Tibial nerve (tissue), 4 donors: Measurements from ENCODE around the gene HYDIN. TPM values are rescaled to one million over a fixed set of nuclear protein-coding genes. Genes with fewer than 3 reads are reported as not detected.

Experiments
- DNase-seq, 2 donors: peaks; one replicate each; pipeline ENCODE4 v3.0.0-alpha.2; 2019; ENCODE audit warnings: low spot score in 2 of 2
- H3K27ac ChIP-seq, 4 donors: fragments of 200-600 bp; sonication (generic) in 3 of 4; one replicate each; pipeline ENCODE4 v1.5.1; 2017 to 2019; ENCODE audit warnings: mild to moderate bottlenecking in 1 of 4
- H3K27me3 ChIP-seq, 2 donors: fragments of 200-600 bp; sonication (generic) in 1 of 2; one replicate each; pipeline versions ENCODE4 v1.5.1 to v1.6.0; 2017 to 2019
- H3K36me3 ChIP-seq, 3 donors: fragments of 200-600 bp; sonication (generic); one replicate each; pipeline ENCODE4 v1.5.1; 2018 to 2019
- H3K4me1 ChIP-seq, 4 donors: fragments of 200-600 bp; sonication (generic) in 3 of 4; one replicate each; pipeline ENCODE4 v1.5.1; 2017 to 2019
- H3K4me3 ChIP-seq, 4 donors: fragments of 200-600 bp; sonication (generic) in 3 of 4; one replicate each; pipeline ENCODE4 v1.5.1; 2017 to 2019; ENCODE audit warnings: mild to moderate bottlenecking in 1 of 4, moderate library complexity in 1 of 4
- H3K9me3 ChIP-seq, 4 donors: fragments of 200-600 bp; sonication (generic) in 3 of 4; one replicate each; pipeline ENCODE4 v1.5.1; 2017 to 2019
- EP300 ChIP-seq, 2 donors: sonication (generic); formaldehyde crosslinking; IDR thresholded peaks; one replicate each; pipeline ENCODE4 v1.6.1; 2017; ENCODE audit warnings: antibody characterized with exemption in 2 of 2, mild to moderate bottlenecking in 1 of 2
- POLR2A ChIP-seq, 2 donors: fragments of 450-650 bp; IDR thresholded peaks; one replicate each; pipeline ENCODE4 v1.6.1; 2017; ENCODE audit warnings: antibody characterized with exemption in 2 of 2, mild to moderate bottlenecking in 2 of 2, moderate library complexity in 2 of 2
- WGBS, 2 donors: methylation state at CpG; one replicate each; pipeline ENCODE4 v1.1.5; 2018; 5-methylcytosine and 5-hydroxymethylcytosine counted together
- total RNA-seq, 4 donors: library from RNA; depleted of rRNA; stranded (reverse); fragments of >200 nt; gene quantifications; one replicate each; pipeline ENCODE4 v1.1.0, GENCODE V29; 2016
- TF ChIP-seq, protein P1 (sequence below), 5 experiments: fragments of 200-600 bp in 3 of 5; fragments of 450-650 bp in 2 of 5; sonication (generic) in 3 of 5; IDR thresholded peaks; one replicate each; pipeline ENCODE4 v1.5.1; 2016 to 2019; ENCODE audit warnings: antibody characterized with exemption in 5 of 5, mild to moderate bottlenecking in 3 of 5, moderate library complexity in 2 of 5

HYDIN gene
- total RNA-seq = 1 to 10 TPM in 2 of 4 donors, under 1 TPM in 2; 0.21 to 3.1 (median 0.91) TPM

DNA sequence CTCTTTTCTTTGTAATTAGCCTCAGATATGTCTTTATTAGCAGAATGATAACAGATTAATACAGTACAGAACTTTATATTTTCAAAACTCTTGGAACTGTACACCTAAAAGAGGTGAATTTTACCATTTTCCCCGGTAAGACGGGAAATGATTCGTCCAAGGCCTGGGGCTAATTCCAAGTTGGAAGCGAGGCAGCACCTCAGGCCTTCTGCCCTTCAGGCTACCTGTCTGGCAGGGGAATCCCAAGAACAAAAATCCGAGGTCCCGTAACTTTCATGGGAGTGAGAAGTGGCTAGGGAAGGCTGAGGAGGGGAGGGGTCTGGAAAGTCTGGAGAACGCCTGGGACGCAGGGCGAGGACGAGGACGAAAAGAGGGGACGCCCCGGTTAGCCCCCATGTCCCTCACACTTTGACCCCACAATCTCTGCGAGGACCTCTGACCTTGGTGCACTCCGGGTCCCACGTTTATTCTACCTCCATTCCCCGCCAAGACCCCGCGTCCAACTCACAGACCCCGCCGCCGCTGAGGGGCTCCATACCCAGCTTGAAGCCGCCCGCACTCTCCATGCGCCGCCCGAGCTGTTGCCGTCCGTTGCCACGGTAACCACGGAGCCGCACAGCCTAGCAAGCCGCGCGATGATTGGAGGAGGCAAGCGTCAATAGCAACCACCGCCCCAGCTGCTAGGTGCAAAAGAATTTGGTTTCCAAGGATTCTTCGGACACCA lies at the start of gene HYDIN:
Gene HYDIN, minus strand, starts transcription at position 601 of the 724 bp plus-strand sequence. CDS start 43,827 bp downstream, outside the sequence.
- TF ChIP-seq EP300 (IDR thresholded peaks at IDR 0.05) (no peak), POLR2A (IDR thresholded peaks at IDR 0.05) (no peak)
- TF ChIP-seq, protein P1, sequence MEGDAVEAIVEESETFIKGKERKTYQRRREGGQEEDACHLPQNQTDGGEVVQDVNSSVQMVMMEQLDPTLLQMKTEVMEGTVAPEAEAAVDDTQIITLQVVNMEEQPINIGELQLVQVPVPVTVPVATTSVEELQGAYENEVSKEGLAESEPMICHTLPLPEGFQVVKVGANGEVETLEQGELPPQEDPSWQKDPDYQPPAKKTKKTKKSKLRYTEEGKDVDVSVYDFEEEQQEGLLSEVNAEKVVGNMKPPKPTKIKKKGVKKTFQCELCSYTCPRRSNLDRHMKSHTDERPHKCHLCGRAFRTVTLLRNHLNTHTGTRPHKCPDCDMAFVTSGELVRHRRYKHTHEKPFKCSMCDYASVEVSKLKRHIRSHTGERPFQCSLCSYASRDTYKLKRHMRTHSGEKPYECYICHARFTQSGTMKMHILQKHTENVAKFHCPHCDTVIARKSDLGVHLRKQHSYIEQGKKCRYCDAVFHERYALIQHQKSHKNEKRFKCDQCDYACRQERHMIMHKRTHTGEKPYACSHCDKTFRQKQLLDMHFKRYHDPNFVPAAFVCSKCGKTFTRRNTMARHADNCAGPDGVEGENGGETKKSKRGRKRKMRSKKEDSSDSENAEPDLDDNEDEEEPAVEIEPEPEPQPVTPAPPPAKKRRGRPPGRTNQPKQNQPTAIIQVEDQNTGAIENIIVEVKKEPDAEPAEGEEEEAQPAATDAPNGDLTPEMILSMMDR (IDR thresholded peaks at IDR 0.05) = no peak

GRCh38 chr16:71276589-71277334 lies 46.2 kb upstream of the HYDIN start:
- no peak for DNase-seq
- Histone ChIP-seq H3K36me3 (peaks cover 0 to 7% (median 0%) of the 10 kb centered on the region in 3 donors), H3K4me1 (no peaks in the 10 kb centered on the region), H3K9me3 (peaks cover 0 to 8% (median 0%) of the 10 kb centered on the region in 4 donors), H3K27ac (no peak overlapping the region), H3K27me3 (no peaks in the 10 kb centered on the region), H3K4me3 (no peak overlapping the region)
- 89 to 96% methylated on average over 4 of the region's 4 CpGs for WGBS, 2 donors
- TF ChIP-seq, protein P1 (IDR thresholded peaks at IDR 0.05) = no peak
- no peak for TF ChIP-seq EP300 (IDR thresholded peaks at IDR 0.05)
- no peak for TF ChIP-seq POLR2A (IDR thresholded peaks at IDR 0.05)

More for the DNA sequence above, at the start of gene HYDIN:
- Histone ChIP-seq H3K9me3 (peaks cover 0 to 46% (median 0%) of the 10 kb centered on the region in 4 donors), H3K27ac (no peak within 1 kb of the TSS), H3K36me3 (no peaks in the 10 kb centered on the region), H3K4me3 (no peak within 1 kb of the TSS), H3K27me3 (peaks cover 0 to 8% of the 10 kb centered on the region in 2 donors), H3K4me1 (no peaks in the 10 kb centered on the region)
- DNase-seq = no peak
- 10 to 11% methylated on average over 37 to 38 of the region's 38 CpGs for WGBS, 2 donors

DNA sequence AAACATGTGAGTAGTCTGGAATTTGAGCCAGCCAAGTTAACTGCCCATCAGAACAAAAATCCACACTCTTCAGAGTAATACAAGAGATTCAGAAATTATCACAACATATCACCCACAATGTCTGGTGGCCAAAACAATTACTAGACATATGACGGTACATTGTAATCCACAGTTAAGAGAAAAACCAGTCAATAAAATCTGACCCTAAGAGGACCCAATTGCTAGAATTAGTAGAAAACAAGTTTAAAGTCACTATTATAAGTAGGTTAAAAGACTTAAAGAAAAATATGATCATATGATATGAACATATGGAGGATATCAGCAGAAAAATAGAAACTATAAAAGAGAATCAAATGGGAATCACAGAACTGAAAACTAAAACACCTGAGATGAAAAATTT lies 42.9 kb upstream of the HYDIN start:
- no peaks in the 10 kb centered on the region for H3K4me1 ChIP-seq
- H3K9me3 ChIP-seq = peaks cover 0 to 8% (median 0%) of the 10 kb centered on the region in 4 donors
- no peaks in the 10 kb centered on the region for H3K27me3 ChIP-seq
- no peak overlapping the region for H3K27ac ChIP-seq
- peaks cover 0 to 7% (median 0%) of the 10 kb centered on the region in 3 donors for H3K36me3 ChIP-seq
- H3K4me3 ChIP-seq = no peak overlapping the region
- DNase-seq = no peak
- WGBS, 2 donors = 94 to 95% methylated on average over 1 of the region's 1 CpG
- TF ChIP-seq EP300 (IDR thresholded peaks at IDR 0.05) (no peak), POLR2A (IDR thresholded peaks at IDR 0.05) (no peak)
- TF ChIP-seq, protein P1 (IDR thresholded peaks at IDR 0.05) = no peak

GRCh38 chr16:71264299-71264698 lies 33.8 kb upstream of the HYDIN start:
- TF ChIP-seq, protein P1 (IDR thresholded peaks at IDR 0.05) = no peak
- no peak for TF ChIP-seq EP300 (IDR thresholded peaks at IDR 0.05)
- no peak overlapping the region for H3K4me3 ChIP-seq
- no peaks in the 10 kb centered on the region for H3K9me3 ChIP-seq
- no peaks in the 10 kb centered on the region for H3K27me3 ChIP-seq
- WGBS, 2 donors = 44 to 52% methylated on average over 3 of the region's 3 CpGs
- no peak for DNase-seq
- H3K27ac ChIP-seq = no peak overlapping the region
- no peaks in the 10 kb centered on the region for H3K4me1 ChIP-seq
- H3K36me3 ChIP-seq = no peaks in the 10 kb centered on the region

- Histone ChIP-seq H3K4me3 (no peak overlapping the region), H3K27ac (no peak overlapping the region), H3K9me3 (no peaks in the 10 kb centered on the region), H3K4me1 (no peaks in the 10 kb centered on the region), H3K27me3 (no peaks in the 10 kb centered on the region), H3K36me3 (no peaks in the 10 kb centered on the region)
- WGBS, 2 donors = 89 to 90% methylated on average over 3 of the region's 3 CpGs
- DNase-seq = no peak
- TF ChIP-seq, protein P1 (IDR thresholded peaks at IDR 0.05) = no peak
- TF ChIP-seq POLR2A (IDR thresholded peaks at IDR 0.05) = no peak
- no peak for TF ChIP-seq EP300 (IDR thresholded peaks at IDR 0.05)
Measured at GRCh38 chr16:71263582-71263981, 33.1 kb upstream of the HYDIN start.
